ENCODE measurements around the gene RAB6B. TPM values are rescaled to one million over a fixed set of nuclear protein-coding genes. Genes with fewer than 3 reads are reported as not detected.
A peak's percentile ranks its signal among the peaks of the same experiment; 100 is the strongest.

The RAB6B gene
- total RNA-seq, 6 experiments from 2014 or later = 0.09 to 0.60 (median 0.36) TPM

- ATAC-seq = peak in 1 of 4 donors; percentile 23
- DNase-seq = no peak
- intact Hi-C loops (cut with DNase I) = no loop called here
- H3K27ac ChIP-seq = no peak overlapping the region
- no peaks in the 10 kb centered on the region for H3K4me1 ChIP-seq
- no peak overlapping the region for H3K4me3 ChIP-seq
- H3K27me3 ChIP-seq = no peaks in the 10 kb centered on the region
- 41% methylated on average over 4 of the region's 5 CpGs for WGBS (ENCODE audit: insufficient coverage, low coverage, low lambda C conversion rate, missing lambda C conversion rate)
- TF ChIP-seq POLR2A (IDR thresholded peaks at IDR 0.05) = no peak
- TF ChIP-seq CTCF (IDR thresholded peaks at IDR 0.05) = no peak
- no peaks in the 10 kb centered on the region for H3K9me3 ChIP-seq
- H3K36me3 ChIP-seq = no peaks in the 10 kb centered on the region
These were observed 44.3 kb downstream of the RAB6B start for GRCh38 chr3:133851266-133851906.

- WGBS (ENCODE audit: insufficient coverage, low coverage, low lambda C conversion rate, missing lambda C conversion rate) = no CpG with 5 or more reads among the region's 1 CpG
- no peak overlapping the region for H3K4me3 ChIP-seq
- no peak for TF ChIP-seq CTCF (IDR thresholded peaks at IDR 0.05)
- no peak for TF ChIP-seq POLR2A (IDR thresholded peaks at IDR 0.05)
- ATAC-seq (no peak), DNase-seq (no peak)
- no peaks in the 10 kb centered on the region for H3K9me3 ChIP-seq
- intact Hi-C loops (cut with DNase I) = no loop called here
- no peaks in the 10 kb centered on the region for H3K27me3 ChIP-seq
- H3K27ac ChIP-seq = no peak overlapping the region
- no peaks in the 10 kb centered on the region for H3K36me3 ChIP-seq
- H3K4me1 ChIP-seq = no peaks in the 10 kb centered on the region
These were observed 45.6 kb downstream of the RAB6B start for GRCh38 chr3:133850034-133850433.

GRCh38 chr3:133849346-133849745 is 46.3 kb downstream of the RAB6B start:
- Histone ChIP-seq H3K4me1 (no peaks in the 10 kb centered on the region), H3K4me3 (no peak overlapping the region), H3K9me3 (no peaks in the 10 kb centered on the region), H3K27me3 (no peaks in the 10 kb centered on the region), H3K36me3 (no peaks in the 10 kb centered on the region), H3K27ac (no peak overlapping the region)
- intact Hi-C loops (cut with DNase I) = no loop called here
- TF ChIP-seq CTCF (IDR thresholded peaks at IDR 0.05) (no peak), POLR2A (IDR thresholded peaks at IDR 0.05) (no peak)
- ATAC-seq (no peak), DNase-seq (no peak)

- intact Hi-C loops (cut with DNase I) = no loop called here
- H3K36me3 ChIP-seq = no peaks in the 10 kb centered on the region
- no peaks in the 10 kb centered on the region for H3K4me1 ChIP-seq
- DNase-seq (no peak), ATAC-seq (no peak)
- no peaks in the 10 kb centered on the region for H3K27me3 ChIP-seq
- no peaks in the 10 kb centered on the region for H3K9me3 ChIP-seq
- H3K27ac ChIP-seq = no peak overlapping the region
- WGBS (ENCODE audit: insufficient coverage, low coverage, low lambda C conversion rate, missing lambda C conversion rate) = 100% methylated on average over 1 of the region's 4 CpGs
- no peak for TF ChIP-seq CTCF (IDR thresholded peaks at IDR 0.05)
- H3K4me3 ChIP-seq = no peak overlapping the region
These were observed 50.6 kb downstream of the RAB6B start for GRCh38 chr3:133845127-133845526.

GRCh38 chr3:133843634-133844033 is 52.0 kb downstream of the RAB6B start:
- 68% methylated on average over 4 of the region's 7 CpGs for WGBS (ENCODE audit: insufficient coverage, low coverage, low lambda C conversion rate, missing lambda C conversion rate)
- TF ChIP-seq CTCF (IDR thresholded peaks at IDR 0.05) (no peak), POLR2A (IDR thresholded peaks at IDR 0.05) (no peak)
- Histone ChIP-seq H3K4me3 (no peak overlapping the region), H3K9me3 (no peaks in the 10 kb centered on the region), H3K27me3 (no peaks in the 10 kb centered on the region), H3K36me3 (no peaks in the 10 kb centered on the region), H3K27ac (no peak overlapping the region), H3K4me1 (no peaks in the 10 kb centered on the region)
- DNase-seq (no peak), ATAC-seq (no peak)
- intact Hi-C loops (cut with DNase I) = no loop called here

Measured in right lobe of liver (tissue), 6 donors.